GM13976 (cell line): ENCODE measurements around the gene KRTAP19-6.
"Not testable (repeated sequence)": the region's sequence is repeated elsewhere in the genome, so short reads cannot be mapped to it uniquely, and the experiment has no call there.

Source experiments
- DNase-seq: peaks from one replicate; pipeline ENCODE4 v3.0.0; 2012; ENCODE audit warnings: low spot score
- CTCF ChIP-seq: IDR thresholded peaks from 2 replicates; pipeline ENCODE4 v1.5.1; 2012; ENCODE audit warnings: borderline replicate concordance, mild to moderate bottlenecking; ENCODE audit not compliant: insufficient read depth; ENCODE audit errors: extremely low read depth, missing control alignments, control extremely low read depth
- in situ Hi-C: fragments of 300-500 bp; cut with MboI; formaldehyde crosslinking; loops from one replicate; pipeline ENCODE4 v1.12.0; 2022; ENCODE audit warnings: low sequenced_read_pairs, mixed read lengths, inconsistent platforms; ENCODE audit not compliant: unreplicated experiment

KRTAP19-6 gene

GRCh38 chr21:30518876-30519275 is 22.8 kb downstream of the KRTAP19-6 start:
- TF ChIP-seq CTCF = no peak

GRCh38 chr21:30515681-30516080 is 26.0 kb downstream of the KRTAP19-6 start:
- in situ Hi-C loops = no loop called here
- no peak for TF ChIP-seq CTCF
- DNase-seq = no peak

More at GRCh38 chr21:30518876-30519275, 22.8 kb downstream of the KRTAP19-6 start:
- in situ Hi-C loops = no loop called here
- no peak for DNase-seq

- DNase-seq, in situ Hi-C loops: not testable (repeated sequence)
- peak; percentile 5 for TF ChIP-seq CTCF
Measured at GRCh38 chr21:30505621-30506205, 36.0 kb downstream of the KRTAP19-6 start.

- no peak for DNase-seq
- in situ Hi-C loops = no loop called here
- no peak for TF ChIP-seq CTCF
Measured at GRCh38 chr21:30502041-30502440, 39.6 kb downstream of the KRTAP19-6 start, which contains the start of gene KRTAP19-5. Gene KRTAP19-5 (minus strand): TSS chr21:30502141. CDS start chr21:30502090, 51 bp downstream.

- in situ Hi-C loops = no loop called here
- TF ChIP-seq CTCF = no peak
- no peak for DNase-seq
Measured at GRCh38 chr21:30497065-30497464, 44.6 kb downstream of the KRTAP19-6 start, which contains the start of gene KRTAP19-4. Gene KRTAP19-4 (minus strand): TSS chr21:30497165. CDS start chr21:30497110, 55 bp downstream.

- TF ChIP-seq CTCF = no peak
- in situ Hi-C loops = no loop called here
- DNase-seq = no peak
Measured at GRCh38 chr21:30491963-30492428, 49.7 kb downstream of the KRTAP19-6 start, which contains the start of gene KRTAP19-3. Gene KRTAP19-3 (minus strand): TSS chr21:30492013. CDS start chr21:30491957, 56 bp downstream.
